Aorta (tissue), 5 donors: Measurements from ENCODE around the gene DZANK1. TPM values are rescaled to one million over a fixed set of nuclear protein-coding genes. Genes with fewer than 3 reads are reported as not detected.
"Not testable (repeated sequence)": the region's sequence is repeated elsewhere in the genome, so short reads cannot be mapped to it uniquely, and the experiment has no call there.

ENCODE experiments used
- ATAC-seq: fragments of 200-7000 bp; cut with Tn5 transposase; one replicate; pipeline ENCODE4 v1.9.1; 2022; ENCODE audit warnings: moderate library complexity; ENCODE audit not compliant: low FRiP score
- DNase-seq, 2 donors: peaks; one replicate each; pipeline ENCODE4 v3.0.0-alpha.2; 2020
- H3K27ac ChIP-seq, 2 donors: one replicate each; pipeline ENCODE4 v1.5.1; 2013; ENCODE audit warnings: low read length in 2 of 2, mild to moderate bottlenecking in 2 of 2, moderate library complexity in 2 of 2, control low read depth in 1 of 2, inconsistent platforms in 1 of 2, low read depth in 1 of 2
- H3K27me3 ChIP-seq, 2 donors: one replicate each; pipeline ENCODE4 v1.6.1; 2013; ENCODE audit warnings: control low read depth in 1 of 2, low read length in 1 of 2, mild to moderate bottlenecking in 1 of 2, moderate library complexity in 1 of 2; ENCODE audit not compliant: insufficient read depth in 2 of 2, control insufficient read depth in 1 of 2
- H3K36me3 ChIP-seq, 2 donors: one replicate each; pipeline ENCODE4 v1.6.1; 2013; ENCODE audit warnings: control low read depth in 1 of 2, low read length in 1 of 2, mild to moderate bottlenecking in 1 of 2; ENCODE audit not compliant: insufficient read depth in 2 of 2, control insufficient read depth in 1 of 2
- H3K4me1 ChIP-seq, 2 donors: one replicate each; pipeline ENCODE4 v1.6.1; 2013; ENCODE audit warnings: low read length in 2 of 2, control low read depth in 1 of 2, mild to moderate bottlenecking in 1 of 2, moderate library complexity in 1 of 2; ENCODE audit not compliant: insufficient read depth in 2 of 2, control insufficient read depth in 1 of 2
- H3K4me3 ChIP-seq, 2 donors: one replicate each; pipeline ENCODE4 v1.5.1; 2013; ENCODE audit warnings: low read length in 2 of 2, control low read depth in 1 of 2, mild to moderate bottlenecking in 1 of 2
- H3K9me3 ChIP-seq: one replicate; pipeline ENCODE4 v1.6.1; 2013; ENCODE audit warnings: mild to moderate bottlenecking, low read length; ENCODE audit not compliant: control insufficient read depth
- WGBS, 2 donors: extraction: QIAGEN DNeasy Blood & Tissue Kit; methylation state at CpG; one replicate each; pipeline ENCODE4 v1.1.7; 2013; 5-methylcytosine and 5-hydroxymethylcytosine counted together
- intact Hi-C, 2 donors: fragments of 100-400 bp; cut with DNase I; formaldehyde crosslinking; loops; one replicate each; pipeline versions ENCODE4 v1.14.2 to v1.15.0; 2022
- polyA plus RNA-seq, 2 donors: library from polyadenylated mRNA; stranded (reverse); fragments of 200-250 nt; gene quantifications; one replicate each; pipeline ENCODE4 v1.2.3, GENCODE V29; 2013
- total RNA-seq, 2 donors: library from RNA; stranded (reverse); fragmentation: NEBNext Ultra II Directional; extraction: Animal tissue kit (Norgen Biotek cat#: 25700); gene quantifications; one replicate each; pipeline ENCODE4 v1.2.1, GENCODE V29; 2021
- donor health status: healthy with polysubstance abuse.
- donor health status: Bipolar disorder and iron deficiency.
- donor health status: DM: no; HTN: no; CAD: no.
- donor health status: DM: no; HTN: no; CAD: no.
- donor health status: DM: yes; HTN: yes; CAD: no.

Gene DZANK1
- total and polyA plus RNA-seq, 4 donors: 0.75 to 3.6 (median 2.4) TPM

DNA sequence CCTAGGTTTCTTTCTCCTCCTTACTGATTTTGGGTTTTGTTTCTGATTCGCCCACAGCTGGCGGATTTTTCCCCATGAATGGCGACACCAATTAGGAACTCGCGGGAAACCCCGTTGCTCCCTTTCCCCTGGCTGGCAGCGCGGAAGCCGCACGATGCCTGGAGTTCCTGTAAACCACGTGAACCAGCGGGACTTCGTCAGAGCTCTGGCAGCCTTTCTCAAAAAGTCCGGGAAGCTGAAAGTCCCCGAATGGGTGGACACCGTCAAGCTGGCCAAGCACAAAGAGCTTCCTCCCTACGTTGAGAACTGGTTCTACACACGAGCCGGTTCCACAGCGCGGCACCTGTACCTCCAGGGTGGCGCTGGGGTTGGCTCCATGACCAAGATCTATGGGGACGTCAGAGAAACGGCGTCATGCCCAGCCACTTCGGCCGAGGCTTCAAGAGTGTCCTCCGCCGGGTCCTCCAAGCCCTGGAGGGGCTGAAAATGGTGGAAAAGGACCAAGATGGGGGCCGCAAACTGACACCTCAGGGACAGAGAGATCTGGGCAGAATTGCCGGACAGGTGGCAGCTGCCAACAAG, 37.7 kb upstream of the DZANK1 start:
- H3K27me3 ChIP-seq: no peaks in the 10 kb centered on the region
- no peaks in the 10 kb centered on the region for H3K36me3 ChIP-seq
- H3K9me3 ChIP-seq: no peaks in the 10 kb centered on the region
- intact Hi-C loops: loop anchor here (5.0 kb wide), 3 partner anchors 37 to 217 kb away; partner anchors contain the start of genes DZANK1 (in 2 of the 2), POLR3F (in 2 of the 2), SMIM26 (in 1 of the 2) and ZNF133 (in 1 of the 2)
- 55 to 67% methylated on average over 31 of the region's 31 CpGs for WGBS, 2 donors
- no peak for ATAC-seq
- no peaks in the 10 kb centered on the region for H3K4me1 ChIP-seq
- peak overlapping the region in 1 of 2 donors; percentile 13 for H3K27ac ChIP-seq
- DNase-seq: peak in 1 of 2 donors; percentile 76
- H3K4me3 ChIP-seq: no peak overlapping the region

DNA sequence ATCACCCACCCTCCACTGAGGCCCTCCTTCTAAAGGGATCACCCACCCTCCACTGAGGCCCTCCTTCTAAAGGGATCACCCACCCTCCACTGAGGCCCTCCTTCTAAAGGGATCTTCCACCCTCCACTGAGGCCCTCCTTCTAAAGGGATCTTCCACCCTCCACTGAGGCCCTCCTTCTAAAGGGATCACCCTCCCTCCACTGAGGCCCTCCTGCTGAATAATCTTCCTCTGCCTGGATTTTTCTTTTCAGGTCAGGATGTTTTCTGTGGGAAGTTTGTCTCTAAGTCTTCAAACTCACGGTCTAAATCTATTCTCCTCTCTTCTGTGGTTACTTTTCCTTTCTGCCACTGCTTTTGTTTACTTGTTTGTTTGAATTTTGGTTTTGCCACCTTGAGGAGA, 34.8 kb upstream of the DZANK1 start:
- intact Hi-C loops: loop anchor here in 1 of 2 donors (5.0 kb wide), 1 partner anchor 214 kb away; the partner anchor contains the start of gene ZNF133
- 70 to 77% methylated on average over 1 of the region's 1 CpG for WGBS, 2 donors
- H3K27ac ChIP-seq, ATAC-seq, H3K36me3 ChIP-seq, H3K9me3 ChIP-seq, H3K4me3 ChIP-seq, H3K4me1 ChIP-seq, DNase-seq, H3K27me3 ChIP-seq: not testable (repeated sequence)

GRCh38 chr20:18497603-18498002, 30.8 kb upstream of the DZANK1 start:
- intact Hi-C loops: loop anchor here in 1 of 2 donors (1.0 kb wide), 1 partner anchor 9 kb away; no protein-coding TSS in a partner anchor
- DNase-seq (no peak), ATAC-seq (no peak)
- peaks cover 0 to 3% of the 10 kb centered on the region in 2 donors for H3K36me3 ChIP-seq
- no peak overlapping the region for H3K27ac ChIP-seq
- no peaks in the 10 kb centered on the region for H3K27me3 ChIP-seq
- 93 to 95% methylated on average over 3 of the region's 3 CpGs for WGBS, 2 donors
- H3K9me3 ChIP-seq: no peaks in the 10 kb centered on the region
- no peaks in the 10 kb centered on the region for H3K4me1 ChIP-seq
- no peak overlapping the region for H3K4me3 ChIP-seq

GRCh38 chr20:18496740-18497592, 30.1 kb upstream of the DZANK1 start, which contains the start of gene RBBP9:
TSS of gene RBBP9 (minus strand) at chr20:18497225. CDS start at chr20:18497167, 58 bp downstream.
- intact Hi-C loops: loop anchor here in 1 of 2 donors (1.0 kb wide), 1 partner anchor 9 kb away; no protein-coding TSS in a partner anchor
- Histone ChIP-seq H3K27ac (peak within 1 kb of the TSS in 1 of 2 donors; percentile 55), H3K36me3 (peaks cover 0 to 5% of the 10 kb centered on the region in 2 donors), H3K4me1 (no peaks in the 10 kb centered on the region), H3K9me3 (no peaks in the 10 kb centered on the region), H3K27me3 (no peaks in the 10 kb centered on the region), H3K4me3 (peak within 1 kb of the TSS; percentile 44 to 86)
- ATAC-seq (peak; percentile 97), DNase-seq (peak; percentile 93 to 96)
- 2 to 3% methylated on average over 31 of the region's 31 CpGs for WGBS, 2 donors

DNA sequence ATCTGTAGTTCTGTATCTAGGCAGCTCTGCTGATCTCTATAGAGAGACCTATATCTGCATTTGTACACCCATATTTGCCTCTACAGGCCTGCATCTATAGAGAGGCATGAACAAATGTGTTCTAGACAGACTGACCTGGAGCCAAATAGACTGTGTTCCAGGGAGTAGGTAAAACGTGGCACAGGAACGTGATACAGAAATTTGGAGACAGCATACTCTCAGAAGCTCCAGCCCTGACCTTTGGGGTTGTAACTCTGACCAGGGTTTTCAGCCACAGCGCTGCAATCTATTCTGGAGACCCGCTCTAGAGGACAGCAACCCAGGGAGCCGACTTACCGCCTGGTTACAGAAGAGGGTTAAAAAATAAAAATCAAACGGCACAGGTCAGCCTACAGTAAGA, 29.2 kb upstream of the DZANK1 start:
- Histone ChIP-seq H3K27ac (no peak overlapping the region), H3K4me3 (peak overlapping the region; percentile 44 to 86), H3K36me3 (peaks cover 0 to 5% of the 10 kb centered on the region in 2 donors), H3K9me3 (no peaks in the 10 kb centered on the region), H3K27me3 (no peaks in the 10 kb centered on the region), H3K4me1 (no peaks in the 10 kb centered on the region)
- intact Hi-C loops: no loop called here
- DNase-seq: no peak
- no peak for ATAC-seq
- 4 to 5% methylated on average over 7 of the region's 7 CpGs for WGBS, 2 donors

DNA sequence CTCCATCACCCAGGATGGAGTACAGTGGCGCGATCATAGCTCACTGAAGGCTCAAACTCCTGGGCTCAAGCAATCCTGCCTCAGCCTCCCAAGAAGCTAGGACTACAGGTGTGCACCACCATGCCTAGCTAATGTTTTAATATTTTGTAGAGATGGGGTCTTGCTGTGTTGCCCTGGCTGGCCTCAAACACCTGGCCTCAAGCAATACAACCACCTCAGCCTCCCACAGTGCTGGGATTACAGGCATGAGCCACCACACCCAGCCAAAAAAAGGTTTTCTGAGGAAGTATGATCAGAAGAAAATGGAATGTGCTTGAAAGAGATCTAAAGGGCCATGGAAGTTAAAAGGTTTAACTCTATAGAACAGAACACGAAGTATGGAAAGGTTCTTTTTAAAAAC, 21.5 kb upstream of the DZANK1 start:
- H3K27me3 ChIP-seq: no peaks in the 10 kb centered on the region
- no peak overlapping the region for H3K27ac ChIP-seq
- H3K36me3 ChIP-seq: peaks cover 2 to 7% of the 10 kb centered on the region in 2 donors
- ATAC-seq: no peak
- DNase-seq: no peak
- H3K4me3 ChIP-seq: no peak overlapping the region
- H3K9me3 ChIP-seq: no peaks in the 10 kb centered on the region
- 97 to 99% methylated on average over 3 of the region's 3 CpGs for WGBS, 2 donors
- H3K4me1 ChIP-seq: no peaks in the 10 kb centered on the region
- intact Hi-C loops: no loop called here

DNA sequence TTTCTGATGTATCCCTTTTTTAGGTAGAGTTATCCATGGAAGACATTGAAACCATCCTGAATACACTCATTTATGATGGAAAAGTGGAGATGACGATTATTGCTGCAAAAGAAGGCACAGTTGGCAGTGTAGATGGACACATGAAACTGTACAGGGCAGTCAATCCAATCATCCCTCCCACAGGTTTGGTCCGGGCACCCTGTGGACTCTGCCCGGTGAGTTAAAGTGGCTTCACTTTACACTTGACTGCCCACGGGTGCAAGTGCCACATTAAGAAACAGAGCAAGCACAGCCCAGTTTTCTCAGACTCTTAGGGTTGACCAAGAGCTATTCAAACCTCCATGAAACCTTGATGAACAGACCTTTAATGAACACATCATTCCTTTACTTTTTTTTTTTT, 14.8 kb upstream of the DZANK1 start:
- 92% methylated on average over 4 of the region's 4 CpGs for WGBS, 2 donors
- Histone ChIP-seq H3K4me3 (no peak overlapping the region), H3K27me3 (no peaks in the 10 kb centered on the region), H3K4me1 (no peaks in the 10 kb centered on the region), H3K9me3 (no peaks in the 10 kb centered on the region), H3K27ac (no peak overlapping the region), H3K36me3 (peaks cover 0 to 7% of the 10 kb centered on the region in 2 donors)
- intact Hi-C loops: no loop called here
- DNase-seq (no peak), ATAC-seq (no peak)

DNA sequence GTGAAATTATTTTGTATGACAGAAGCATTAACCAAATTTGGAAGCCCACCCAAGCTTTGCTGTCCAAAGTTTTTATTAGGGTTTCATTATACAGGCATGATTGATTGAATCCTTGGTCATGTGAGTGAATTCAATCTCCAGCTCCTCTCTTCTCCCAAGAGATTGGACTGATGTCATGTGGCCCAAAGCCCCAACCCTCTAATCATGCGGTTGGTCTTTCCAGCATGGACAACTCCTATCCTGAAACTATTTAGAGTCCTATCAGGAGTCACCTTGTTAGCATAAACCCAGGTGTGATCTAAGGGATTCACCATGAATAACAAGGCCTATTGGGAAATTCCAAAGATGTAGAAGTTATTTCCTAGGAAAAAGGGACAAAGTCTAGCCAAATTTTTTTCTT, 11.0 kb upstream of the DZANK1 start:
- Histone ChIP-seq H3K27ac (no peak overlapping the region), H3K27me3 (no peaks in the 10 kb centered on the region), H3K4me1 (no peaks in the 10 kb centered on the region), H3K36me3 (peaks cover 0 to 9% of the 10 kb centered on the region in 2 donors), H3K9me3 (no peaks in the 10 kb centered on the region), H3K4me3 (no peak overlapping the region)
- ATAC-seq (no peak), DNase-seq (no peak)
- WGBS, 2 donors: 66 to 75% methylated on average over 1 of the region's 1 CpG
- intact Hi-C loops: no loop called here
